Prostate gland (tissue), 2 donors: ENCODE data around the gene DVL1. TPM values are rescaled to one million over a fixed set of nuclear protein-coding genes. Genes with fewer than 3 reads are reported as not detected.

Experiments used
- DNase-seq: peaks from one replicate; pipeline ENCODE4 v3.0.0-alpha.2; 2019; ENCODE audit warnings: low spot score
- H3K27ac ChIP-seq, 2 donors: fragments of 200-600 bp; sonication (generic); 2 replicates each; pipeline ENCODE4 v1.5.1; 2017 to 2019
- H3K27me3 ChIP-seq: fragments of 200-600 bp; sonication (generic); replicated peaks from 2 replicates; pipeline ENCODE4 v1.5.1; 2019; ENCODE audit not compliant: insufficient read depth
- H3K36me3 ChIP-seq, 2 donors: fragments of 200-600 bp; sonication (generic); 1 replicate in 1 of 2; 2 replicates in 1 of 2; pipeline versions ENCODE4 v1.5.1 to v1.8.1; 2017 to 2019
- H3K4me1 ChIP-seq: fragments of 200-600 bp; sonication (generic); replicated peaks from 2 replicates; pipeline ENCODE4 v1.5.1; 2019
- H3K4me3 ChIP-seq, 2 donors: fragments of 200-600 bp; sonication (generic); 2 replicates each; pipeline ENCODE4 v1.5.1; 2017 to 2019
- H3K9me3 ChIP-seq: fragments of 200-600 bp; sonication (generic); 2 replicates; pipeline ENCODE4 v1.5.1; 2017
- CTCF ChIP-seq, 4 experiments: fragments of 200-600 bp in 2 of 4; fragments of 450-650 bp in 2 of 4; sonication (generic) in 2 of 4; IDR thresholded peaks; 1 replicate in 3 of 4; 2 replicates in 1 of 4; pipeline ENCODE4 v1.5.1; 2016 to 2019; ENCODE audit warnings: antibody characterized with exemption in 4 of 4, mild to moderate bottlenecking in 2 of 4, moderate library complexity in 2 of 4
- POLR2A ChIP-seq: fragments of 450-650 bp; IDR thresholded peaks from one replicate; pipeline ENCODE4 v1.6.1; 2016; ENCODE audit warnings: antibody characterized with exemption, mild to moderate bottlenecking
- POLR2AphosphoS5 ChIP-seq: sonication (generic); formaldehyde crosslinking; IDR thresholded peaks from one replicate; pipeline ENCODE4 v1.6.1; 2017; ENCODE audit warnings: antibody characterized with exemption
- WGBS: methylation state at CpG from one replicate; pipeline ENCODE4 v1.1.5; 2018; 5-methylcytosine and 5-hydroxymethylcytosine counted together
- intact Hi-C: fragments of 100-400 bp; cut with DNase I; formaldehyde crosslinking; loops from one replicate; pipeline ENCODE4 v1.14.2; 2022
- total RNA-seq, 2 donors: library from RNA; depleted of rRNA; stranded (reverse); fragments of >200 nt; gene quantifications; one replicate each; pipeline ENCODE4 v1.1.0, GENCODE V29; 2016

DVL1 gene
- total RNA-seq, 2 donors from 2014 or later, result 70.5 to 165 TPM

- 46% methylated on average over 28 of the region's 28 CpGs for WGBS
- Histone ChIP-seq H3K36me3 (no peaks in the 10 kb centered on the region), H3K27ac (no peak overlapping the region), H3K9me3 (no peaks in the 10 kb centered on the region), H3K4me1 (no peaks in the 10 kb centered on the region), H3K27me3 (no peaks in the 10 kb centered on the region), H3K4me3 (no peak overlapping the region)
- DNase-seq, result no peak
- intact Hi-C loops, result no loop called here
- TF ChIP-seq POLR2AphosphoS5 (no peak), CTCF (IDR thresholded peaks at IDR 0.05) (no peak), POLR2A (no peak)
Measured at GRCh38 chr1:1353389-1354151, 4.4 kb upstream of the DVL1 start.

GRCh38 chr1:1352786-1353388 lies 3.7 kb upstream of the DVL1 start:
- H3K27ac ChIP-seq, result no peak overlapping the region
- no peak overlapping the region for H3K4me3 ChIP-seq
- 44% methylated on average over 3 of the region's 5 CpGs for WGBS

GRCh38 chr1:1351511-1352427 lies 2.6 kb upstream of the DVL1 start:
- no peaks in the 10 kb centered on the region for H3K36me3 ChIP-seq
- TF ChIP-seq CTCF (IDR thresholded peaks at IDR 0.05) (no peak), POLR2AphosphoS5 (no peak), POLR2A (no peak)
- H3K4me3 ChIP-seq, result no peak overlapping the region
- peak overlapping the region in 1 of 2 donors; percentile 26 for H3K27ac ChIP-seq
- intact Hi-C loops, result no loop called here
- 42% methylated on average over 29 of the region's 29 CpGs for WGBS
- no peaks in the 10 kb centered on the region for H3K27me3 ChIP-seq
- DNase-seq, result no peak
- H3K9me3 ChIP-seq, result no peaks in the 10 kb centered on the region
- H3K4me1 ChIP-seq, result peaks cover 4% of the 10 kb centered on the region

More at GRCh38 chr1:1352786-1353388, 3.7 kb upstream of the DVL1 start:
- Histone ChIP-seq H3K9me3 (no peaks in the 10 kb centered on the region), H3K4me1 (no peaks in the 10 kb centered on the region), H3K27me3 (no peaks in the 10 kb centered on the region), H3K36me3 (no peaks in the 10 kb centered on the region)
- DNase-seq, result no peak
- intact Hi-C loops, result no loop called here
- no peak for TF ChIP-seq POLR2AphosphoS5
- no peak for TF ChIP-seq CTCF (IDR thresholded peaks at IDR 0.05)
- no peak for TF ChIP-seq POLR2A

- TF ChIP-seq POLR2AphosphoS5 (no peak), CTCF (IDR thresholded peaks at IDR 0.05) (no peak), POLR2A (no peak)
- intact Hi-C loops, result loop anchor here (5.0 kb wide), 1 partner anchor 41 kb away; the partner anchor contains the start of genes ACAP3 and PUSL1
- under 1% methylated on average over 67 of the region's 109 CpGs for WGBS
Measured at GRCh38 chr1:1348420-1349255, 580 bp downstream of the DVL1 start.

More at GRCh38 chr1:1348420-1349255, 580 bp downstream of the DVL1 start:
- Histone ChIP-seq H3K36me3 (no peaks in the 10 kb centered on the region), H3K9me3 (no peaks in the 10 kb centered on the region), H3K27ac (peak overlapping the region; percentile 62 to 66), H3K4me3 (peak overlapping the region; percentile 60 to 79), H3K4me1 (peaks cover 14% of the 10 kb centered on the region), H3K27me3 (no peaks in the 10 kb centered on the region)
- DNase-seq, result no peak
